PFSK-1 (cell line): ENCODE results near the gene ZFYVE21.

Source experiments
- FOXP2 ChIP-seq: optimal IDR thresholded peaks from 2 replicates; pipeline ENCODE3; 2011; ENCODE audit warnings: borderline replicate concordance, control low read depth, inconsistent platforms; ENCODE audit not compliant: insufficient read depth; ENCODE audit errors: extremely low read length, extremely low read depth
- POLR2AphosphoS5 ChIP-seq: IDR thresholded peaks from 2 replicates; pipeline ENCODE4 v1.6.1; 2012; ENCODE audit warnings: low read depth, mild to moderate bottlenecking, control low read depth, low read length, moderate library complexity
- SIN3A ChIP-seq: IDR thresholded peaks from 2 replicates; pipeline ENCODE4 v1.6.1; 2012; ENCODE audit warnings: mild to moderate bottlenecking, low read length, moderate library complexity, borderline replicate concordance; ENCODE audit not compliant: insufficient read depth
- TAF1 ChIP-seq: IDR thresholded peaks from 2 replicates; pipeline ENCODE4 v1.6.1; 2012; ENCODE audit warnings: low read length, control low read depth, borderline replicate concordance; ENCODE audit not compliant: insufficient read depth
- TF ChIP-seq, protein P1 (sequence below), 2 experiments: IDR thresholded peaks; 2 replicates each; pipeline versions ENCODE4 v1.6.1 to v1.8.0; 2011 to 2012; ENCODE audit warnings: low read depth in 2 of 2, low read length in 2 of 2, control low read depth in 1 of 2, inconsistent platforms in 1 of 2, mild to moderate bottlenecking in 1 of 2, moderate library complexity in 1 of 2; ENCODE audit not compliant: insufficient read depth in 1 of 2

ZFYVE21 gene

DNA sequence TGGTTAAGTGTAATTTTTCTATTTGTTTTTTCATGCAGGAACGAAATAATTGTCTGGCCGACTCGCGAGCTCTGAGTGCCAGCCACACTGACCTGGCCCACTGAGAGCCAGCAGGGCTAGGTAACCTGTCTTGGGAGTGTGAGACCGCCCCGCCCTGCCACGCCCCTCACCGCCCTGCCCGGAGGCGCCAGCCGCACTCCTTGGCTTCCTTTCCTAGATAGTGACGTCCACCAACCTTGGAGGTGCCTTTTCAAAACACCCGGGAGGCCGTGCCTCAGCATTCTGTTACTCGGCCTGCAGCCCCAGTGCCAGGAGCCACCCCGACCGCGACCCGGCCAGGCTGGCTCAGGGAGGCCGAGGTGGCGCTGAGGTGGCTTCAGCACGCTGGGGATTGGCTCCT lies 22.1 kb upstream of the ZFYVE21 start:
- TF ChIP-seq FOXP2 (no peak), TAF1 (no peak), POLR2AphosphoS5 (no peak), SIN3A (no peak)
- TF ChIP-seq, protein P1, sequence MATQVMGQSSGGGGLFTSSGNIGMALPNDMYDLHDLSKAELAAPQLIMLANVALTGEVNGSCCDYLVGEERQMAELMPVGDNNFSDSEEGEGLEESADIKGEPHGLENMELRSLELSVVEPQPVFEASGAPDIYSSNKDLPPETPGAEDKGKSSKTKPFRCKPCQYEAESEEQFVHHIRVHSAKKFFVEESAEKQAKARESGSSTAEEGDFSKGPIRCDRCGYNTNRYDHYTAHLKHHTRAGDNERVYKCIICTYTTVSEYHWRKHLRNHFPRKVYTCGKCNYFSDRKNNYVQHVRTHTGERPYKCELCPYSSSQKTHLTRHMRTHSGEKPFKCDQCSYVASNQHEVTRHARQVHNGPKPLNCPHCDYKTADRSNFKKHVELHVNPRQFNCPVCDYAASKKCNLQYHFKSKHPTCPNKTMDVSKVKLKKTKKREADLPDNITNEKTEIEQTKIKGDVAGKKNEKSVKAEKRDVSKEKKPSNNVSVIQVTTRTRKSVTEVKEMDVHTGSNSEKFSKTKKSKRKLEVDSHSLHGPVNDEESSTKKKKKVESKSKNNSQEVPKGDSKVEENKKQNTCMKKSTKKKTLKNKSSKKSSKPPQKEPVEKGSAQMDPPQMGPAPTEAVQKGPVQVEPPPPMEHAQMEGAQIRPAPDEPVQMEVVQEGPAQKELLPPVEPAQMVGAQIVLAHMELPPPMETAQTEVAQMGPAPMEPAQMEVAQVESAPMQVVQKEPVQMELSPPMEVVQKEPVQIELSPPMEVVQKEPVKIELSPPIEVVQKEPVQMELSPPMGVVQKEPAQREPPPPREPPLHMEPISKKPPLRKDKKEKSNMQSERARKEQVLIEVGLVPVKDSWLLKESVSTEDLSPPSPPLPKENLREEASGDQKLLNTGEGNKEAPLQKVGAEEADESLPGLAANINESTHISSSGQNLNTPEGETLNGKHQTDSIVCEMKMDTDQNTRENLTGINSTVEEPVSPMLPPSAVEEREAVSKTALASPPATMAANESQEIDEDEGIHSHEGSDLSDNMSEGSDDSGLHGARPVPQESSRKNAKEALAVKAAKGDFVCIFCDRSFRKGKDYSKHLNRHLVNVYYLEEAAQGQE (IDR thresholded peaks at IDR 0.05; ENCODE audit: insufficient read depth in 1 of 2, low read depth in 2 of 2, low read length in 2 of 2), result no peak

DNA sequence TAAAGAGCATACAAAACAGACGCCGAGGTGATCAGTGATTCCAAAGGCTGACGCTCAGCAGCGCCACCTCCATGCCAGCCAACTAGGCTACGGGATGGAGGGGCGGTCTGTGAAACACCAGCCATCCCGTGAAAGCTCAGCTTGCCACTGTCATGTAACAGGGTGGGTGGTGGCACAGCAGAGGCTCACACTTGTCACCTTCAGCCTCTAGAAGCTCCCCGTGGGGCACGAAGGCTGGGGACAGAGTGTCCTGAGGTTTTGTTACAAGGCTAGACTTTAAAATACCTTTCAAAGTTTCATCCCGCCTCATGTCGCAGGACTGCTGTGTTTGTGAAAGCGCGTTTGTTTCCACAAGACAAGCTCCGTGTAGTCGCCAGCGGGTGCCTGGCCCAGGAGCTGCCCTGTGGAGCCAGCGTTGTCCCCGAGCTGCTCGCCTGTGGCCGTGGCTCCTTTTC lies 21.0 kb upstream of the ZFYVE21 start:
- TF ChIP-seq FOXP2 (no peak), SIN3A (no peak), TAF1 (no peak), POLR2AphosphoS5 (no peak)
- TF ChIP-seq, protein P1 (IDR thresholded peaks at IDR 0.05; ENCODE audit: insufficient read depth in 1 of 2, low read depth in 2 of 2, low read length in 2 of 2), result no peak

DNA sequence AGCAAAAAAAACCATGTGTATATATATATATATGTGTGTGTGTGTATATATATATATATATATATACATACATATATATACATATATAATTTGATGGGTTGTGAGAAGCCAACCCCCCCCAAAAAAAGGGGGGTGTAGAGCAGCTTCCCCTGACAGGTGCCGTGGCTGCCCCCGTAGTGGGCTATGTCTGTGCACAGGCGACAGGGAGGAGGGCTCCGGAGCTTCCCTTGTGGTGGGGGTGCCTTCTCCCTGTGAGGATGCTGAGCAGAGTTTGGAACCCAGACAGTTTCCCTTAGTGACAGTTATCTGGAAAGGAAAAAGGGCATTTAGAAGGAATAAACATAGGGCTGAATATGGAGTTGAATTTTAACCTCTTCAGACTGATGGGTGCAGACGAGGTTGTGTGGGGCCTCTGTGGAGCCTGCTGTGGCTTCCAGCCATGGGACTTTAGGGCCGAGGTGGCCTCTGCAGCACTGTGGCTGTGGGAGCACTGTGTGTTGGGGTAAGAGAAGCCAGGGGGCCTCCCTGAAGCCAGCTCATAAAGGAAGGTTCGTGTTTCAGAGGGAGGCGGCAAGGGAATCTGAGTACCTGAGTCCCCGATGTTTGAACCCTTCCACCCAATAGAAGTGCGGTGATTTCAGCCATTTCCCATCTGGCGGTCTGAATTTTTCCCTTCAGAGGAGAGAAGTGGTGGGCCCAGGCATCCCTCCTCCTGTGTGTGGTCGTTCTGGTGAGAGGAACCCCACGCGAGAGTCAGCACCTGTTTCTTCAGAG lies 20.1 kb upstream of the ZFYVE21 start:
- TF ChIP-seq SIN3A (no peak), TAF1 (no peak), FOXP2 (no peak), POLR2AphosphoS5 (no peak)
- TF ChIP-seq, protein P1 (IDR thresholded peaks at IDR 0.05; ENCODE audit: insufficient read depth in 1 of 2, low read depth in 2 of 2, low read length in 2 of 2), result no peak

- TF ChIP-seq SIN3A, result no peak
- no peak for TF ChIP-seq POLR2AphosphoS5
Observed at GRCh38 chr14:103696070-103696402, 19.6 kb upstream of the ZFYVE21 start.

- TF ChIP-seq TAF1, result no peak
- TF ChIP-seq, protein P1 (IDR thresholded peaks at IDR 0.05; ENCODE audit: insufficient read depth in 1 of 2, low read depth in 2 of 2, low read length in 2 of 2), result no peak
- TF ChIP-seq POLR2AphosphoS5, result no peak
- no peak for TF ChIP-seq SIN3A
- no peak for TF ChIP-seq FOXP2
Observed at GRCh38 chr14:103696466-103697071, 19.0 kb upstream of the ZFYVE21 start.
